Astrocyte of the spinal cord (primary cell): Measurements from ENCODE around the gene RNF175.

Source experiments
- DNase-seq: peaks from one replicate; pipeline ENCODE4 v3.0.0; 2011; ENCODE audit warnings: low read depth, low spot score
- H3K4me3 ChIP-seq: 2 replicates; pipeline ENCODE4 v1.5.1; 2011; ENCODE audit warnings: low read depth, mild to moderate bottlenecking, low read length, moderate library complexity
- CTCF ChIP-seq: IDR thresholded peaks from 2 replicates; pipeline ENCODE4 v1.5.1; 2012; ENCODE audit warnings: low read depth, mild to moderate bottlenecking, low read length, inconsistent platforms
- in situ Hi-C: cut with HindIII; loops from 2 replicates; pipeline ENCODE4 v1.10.0; 2017; ENCODE audit warnings: low sequenced_read_pairs

The RNF175 gene

GRCh38 chr4:153790500-153790865 is 30.7 kb upstream of the RNF175 start:
- DNase-seq, result no peak
- TF ChIP-seq CTCF, result no peak
- no peak overlapping the region for H3K4me3 ChIP-seq
- in situ Hi-C loops, result no loop called here

GRCh38 chr4:153789741-153790499 is 30.1 kb upstream of the RNF175 start:
- no peak for TF ChIP-seq CTCF
- H3K4me3 ChIP-seq, result no peak overlapping the region
- DNase-seq, result no peak
- in situ Hi-C loops, result no loop called here

GRCh38 chr4:153788413-153789276 is 28.8 kb upstream of the RNF175 start, which contains the start of gene SFRP2:
SFRP2 (minus strand) TSS chr4:153789083; CDS start chr4:153788835, 248 bp downstream.
- no peak for DNase-seq
- TF ChIP-seq CTCF, result no peak
- H3K4me3 ChIP-seq, result no peak within 1 kb of the TSS
- in situ Hi-C loops, result no loop called here

- in situ Hi-C loops, result no loop called here
- no peak for DNase-seq
- H3K4me3 ChIP-seq, result no peak overlapping the region
- no peak for TF ChIP-seq CTCF
These were observed 28.2 kb upstream of the RNF175 start for GRCh38 chr4:153788051-153788412.

- no peak overlapping the region for H3K4me3 ChIP-seq
- no peak for TF ChIP-seq CTCF
- in situ Hi-C loops, result no loop called here
- DNase-seq, result no peak
These were observed 27.8 kb upstream of the RNF175 start for GRCh38 chr4:153787575-153787974.

GRCh38 chr4:153787061-153787560 is 27.3 kb upstream of the RNF175 start:
- in situ Hi-C loops, result no loop called here
- no peak overlapping the region for H3K4me3 ChIP-seq
- no peak for DNase-seq
- no peak for TF ChIP-seq CTCF
